IPS-NIHi7 (cell line): ENCODE measurements around the gene ZNF285.
"Not testable (repeated sequence)": the region's sequence is repeated elsewhere in the genome, so short reads cannot be mapped to it uniquely, and the experiment has no call there.

Experiments used
- DNase-seq: peaks from one replicate; pipeline ENCODE4 v3.0.0; 2012; ENCODE audit warnings: mixed read lengths; ENCODE audit errors: extremely low spot score

Gene ZNF285

GRCh38 chr19:44401139-44402115 lies at the start of gene ZNF285:
Gene ZNF285, minus strand, starts transcription at chr19:44401608. Its CDS starts 4,395 bp downstream, at chr19:44397213.
- peak; percentile 98 for DNase-seq

DNA sequence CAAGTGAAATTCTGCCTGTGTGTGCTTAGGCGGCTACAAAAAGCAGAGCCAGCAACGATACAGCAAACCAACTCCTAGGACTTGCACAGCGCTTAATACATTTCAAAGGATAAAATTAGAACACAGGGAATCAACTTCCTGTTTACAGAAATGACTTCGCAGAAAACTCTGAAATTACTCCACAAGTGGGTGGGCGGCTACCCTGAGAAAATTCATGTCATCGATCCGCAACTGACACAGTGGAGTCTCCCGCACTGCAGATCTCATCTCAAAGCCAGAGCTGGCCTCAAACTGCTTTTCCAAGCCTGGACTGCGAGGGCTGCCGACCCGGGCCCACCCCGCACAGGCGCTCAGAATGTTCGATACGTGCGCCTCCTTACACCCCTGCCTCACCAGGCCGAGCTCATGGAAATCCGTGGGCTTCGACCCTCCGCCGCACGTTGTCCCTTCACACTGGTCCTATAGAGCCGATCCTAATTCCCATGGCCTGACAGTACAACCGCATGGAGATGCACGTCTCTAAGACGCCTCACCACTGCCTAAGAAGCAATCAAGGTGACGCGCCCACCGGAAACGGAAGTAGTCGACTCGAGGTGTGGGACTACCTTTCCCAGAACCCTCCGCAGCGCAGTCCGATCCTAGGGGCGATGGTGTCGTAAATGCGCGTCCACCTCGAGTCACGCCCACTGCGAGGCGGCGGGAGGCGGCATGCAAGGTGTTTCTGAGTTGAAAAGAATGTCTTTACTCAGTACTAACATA lies 46.7 kb upstream of the ZNF285 start, which contains the start of gene ZNF229:
Gene ZNF229 (minus strand): TSS at position 557 of the 759 bp plus-strand sequence. CDS start 5,625 bp downstream, outside the sequence.
- DNase-seq = peak; percentile 77

DNA sequence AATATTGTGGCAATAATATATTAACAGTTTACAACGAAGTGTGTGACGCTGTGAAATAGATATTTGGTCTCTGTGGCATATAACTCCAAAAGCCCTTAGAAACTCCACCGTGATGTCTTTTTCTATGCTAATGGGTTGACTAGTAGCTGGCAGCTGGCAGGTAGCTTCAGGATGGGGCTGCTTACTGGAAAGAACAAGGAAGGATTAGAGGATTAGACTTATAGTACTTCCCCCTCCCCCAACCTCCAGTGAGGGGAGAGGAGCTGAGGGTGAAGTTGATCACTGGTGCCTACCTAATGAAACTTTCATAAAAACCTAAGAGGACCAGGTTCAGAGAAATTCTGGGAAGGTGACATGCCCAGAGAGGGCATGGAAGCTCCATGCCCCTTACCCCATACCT lies 37.0 kb upstream of the ZNF285 start:
- DNase-seq = no peak

DNA sequence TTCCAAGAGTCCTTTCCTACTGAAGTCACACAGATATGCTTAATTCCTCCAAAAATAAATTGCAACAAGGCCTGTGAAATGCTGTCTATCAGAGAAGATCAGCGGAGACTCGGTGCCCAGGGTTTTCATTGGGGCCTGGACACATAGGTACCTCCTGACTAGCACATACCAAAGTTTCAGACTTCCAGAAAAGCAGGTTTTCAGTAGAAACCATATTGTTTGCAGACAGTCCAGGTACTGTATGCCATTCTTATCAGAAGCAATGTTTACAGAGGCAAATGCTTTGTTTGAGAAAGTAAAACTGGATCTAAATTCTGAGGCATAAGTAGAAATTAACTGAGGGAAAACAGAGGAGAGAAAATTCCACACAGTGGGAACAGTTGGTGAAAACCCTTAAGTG lies 34.0 kb upstream of the ZNF285 start:
- no peak for DNase-seq

- DNase-seq = no peak
Observed at GRCh38 chr19:44430956-44431355, 29.5 kb upstream of the ZNF285 start.

DNA sequence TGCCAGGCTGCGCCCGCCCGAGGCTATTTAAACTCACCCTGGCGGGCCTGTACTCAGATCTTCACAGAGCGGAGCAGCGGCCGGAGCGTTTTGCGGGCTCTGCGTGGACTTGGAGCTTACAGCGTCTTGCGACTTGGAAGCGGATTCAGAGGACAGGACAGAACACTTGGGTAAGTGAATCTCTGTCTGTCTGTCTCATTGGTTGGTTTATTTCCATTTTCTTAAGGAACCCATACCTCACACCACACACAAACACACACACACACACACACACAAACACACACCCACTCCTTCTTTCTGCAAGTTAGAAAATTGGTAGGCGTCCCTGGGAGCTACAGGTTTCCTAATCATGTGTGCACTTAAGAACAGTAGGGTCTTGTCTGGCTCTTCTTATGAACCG lies 14.1 kb upstream of the ZNF285 start:
- DNase-seq = not testable (repeated sequence)

- not testable (repeated sequence) for DNase-seq
Observed at GRCh38 chr19:44389268-44389667, 12.1 kb downstream of the ZNF285 start.

DNA sequence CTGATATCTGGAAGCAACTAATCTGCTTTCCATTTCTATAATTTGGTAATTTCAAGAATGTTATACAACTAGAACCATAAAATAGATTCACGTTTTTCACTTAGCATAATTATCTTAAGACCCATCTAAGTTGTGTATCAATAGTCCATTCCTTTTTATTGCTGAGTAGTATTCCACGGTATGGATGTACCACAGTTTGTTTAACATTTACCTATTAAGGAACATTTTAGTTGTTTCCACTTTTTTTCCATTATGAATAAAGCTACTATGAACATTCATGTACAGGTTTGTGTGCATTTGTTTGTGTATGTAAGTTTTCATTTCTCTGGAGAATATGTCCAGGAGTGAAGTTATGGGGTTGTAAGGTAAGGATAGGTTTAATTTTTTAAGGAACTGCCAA lies 26.6 kb downstream of the ZNF285 start:
- no peak for DNase-seq

DNA sequence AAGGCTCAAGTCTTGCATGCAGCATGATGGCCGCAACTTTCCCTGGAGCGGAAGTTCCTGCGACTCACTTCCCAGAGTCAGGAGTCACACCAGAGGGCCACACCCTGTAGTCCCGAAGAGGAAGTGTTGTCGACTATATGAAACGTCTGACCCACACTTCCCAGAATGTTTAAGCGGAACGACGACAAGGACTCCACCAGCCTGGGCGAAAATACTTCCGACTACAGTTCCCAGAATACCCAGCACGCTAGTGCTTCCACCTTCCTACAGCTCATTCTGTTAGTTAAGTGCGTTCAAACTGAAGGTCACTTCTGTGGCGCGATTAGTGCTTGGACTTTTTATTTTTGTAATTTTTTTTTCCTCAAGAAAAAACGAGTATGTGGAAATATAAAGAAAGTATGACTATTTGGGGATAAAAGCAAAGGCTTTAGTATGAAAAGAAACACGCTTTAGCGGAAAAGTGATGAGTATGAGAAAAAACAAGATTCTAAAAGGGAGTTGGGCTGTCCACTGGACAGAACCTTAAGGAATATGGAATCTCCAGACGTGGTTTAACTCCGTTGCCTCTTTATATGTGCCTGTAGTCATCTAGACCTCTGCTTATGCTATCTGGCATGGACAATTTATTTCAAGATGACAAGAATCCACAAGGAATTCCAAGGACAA lies 29.5 kb downstream of the ZNF285 start:
- DNase-seq = no peak

- no peak for DNase-seq
Observed at GRCh38 chr19:44367024-44367423, 34.4 kb downstream of the ZNF285 start.

DNA sequence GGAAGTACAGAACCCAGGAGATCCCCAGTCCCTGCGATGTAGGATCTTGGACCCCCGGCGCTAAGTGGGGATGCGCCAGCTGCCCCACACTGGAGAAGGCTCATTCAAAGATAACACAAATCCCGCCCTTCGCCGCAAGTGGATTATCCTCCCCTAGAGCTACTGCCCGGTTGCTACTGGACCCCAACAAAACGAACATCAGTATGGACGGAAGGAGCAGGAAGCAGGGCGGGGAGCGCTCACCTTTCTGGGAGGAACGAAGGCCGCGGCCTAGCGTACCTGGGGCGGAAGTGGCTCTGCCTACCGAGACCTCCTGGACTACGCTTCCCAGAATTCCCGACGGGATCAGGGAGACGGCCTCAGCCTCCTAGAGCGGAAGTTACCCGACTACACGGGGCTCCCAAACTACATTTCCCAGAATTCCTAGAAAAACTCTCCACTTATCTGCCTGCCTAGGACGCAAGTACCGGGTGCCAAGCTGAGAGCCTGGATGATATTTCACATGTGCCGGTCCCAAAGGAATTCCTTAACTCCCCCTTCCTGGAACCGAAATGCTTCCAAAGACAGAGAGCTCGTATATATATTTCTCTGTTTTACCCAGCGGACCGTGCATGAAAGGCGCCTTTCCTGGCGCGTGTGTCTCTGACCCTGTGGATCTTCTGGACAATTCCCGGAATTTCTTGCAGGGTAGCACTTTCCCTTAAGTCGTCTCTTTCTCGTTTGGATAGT lies 44.9 kb downstream of the ZNF285 start, which contains the start of gene ZNF112:
Gene ZNF112 (minus strand): TSS at position 298 of the 729 bp plus-strand sequence. CDS start 16,141 bp downstream, outside the sequence.
- DNase-seq = peak; percentile 87

- DNase-seq = no peak
Observed at GRCh38 chr19:44346556-44346955, 54.9 kb downstream of the ZNF285 start.

GRCh38 chr19:44345959-44346358 lies 55.4 kb downstream of the ZNF285 start:
- no peak for DNase-seq

DNA sequence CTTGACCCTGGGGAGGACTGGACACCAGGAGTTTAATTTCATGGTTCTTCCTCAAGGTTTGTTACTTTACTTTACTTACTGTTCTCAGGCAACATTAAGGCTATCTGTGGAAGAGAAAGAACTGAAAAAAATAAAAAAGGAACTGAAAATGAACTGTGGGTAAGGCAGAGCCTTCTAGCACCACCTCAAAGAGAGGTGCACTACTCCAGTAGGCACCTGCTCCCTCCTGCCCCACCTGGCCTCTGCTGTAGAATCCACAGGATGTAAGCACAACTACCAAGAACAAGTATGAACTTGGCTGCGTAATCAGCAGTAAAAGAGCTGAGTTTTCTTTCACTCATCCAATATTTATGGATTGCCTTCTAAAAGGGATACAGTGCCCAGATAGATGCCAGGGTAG lies 57.2 kb downstream of the ZNF285 start:
- no peak for DNase-seq

DNA sequence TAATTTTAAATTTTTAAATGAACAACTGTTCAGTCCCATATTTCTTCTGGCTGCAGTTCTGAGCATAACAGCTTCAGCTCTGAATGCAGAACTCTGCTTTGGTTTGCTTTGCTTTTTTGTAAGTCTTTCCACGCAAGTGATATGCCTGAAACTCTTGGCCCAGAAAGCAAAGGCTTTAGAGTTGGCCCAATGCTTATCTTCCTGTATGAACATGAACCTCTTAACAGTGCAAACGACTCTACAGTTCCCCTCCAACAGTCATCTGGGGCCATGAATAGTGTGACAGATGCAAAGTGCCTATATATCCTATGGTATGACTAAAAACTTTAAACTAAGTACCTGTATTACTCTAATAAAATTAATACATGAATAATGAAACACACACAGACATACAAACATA lies 59.6 kb downstream of the ZNF285 start:
- DNase-seq = no peak

GRCh38 chr19:44334639-44335038 lies 66.8 kb downstream of the ZNF285 start:
- DNase-seq = not testable (repeated sequence)
